SH-SY5Y (cell line): ENCODE results near the gene MGP.

Experiments
- GATA2 ChIP-seq: IDR thresholded peaks from 2 replicates; pipeline ENCODE4 v1.6.1; 2011; ENCODE audit warnings: mild to moderate bottlenecking, low read depth, low read length
- GATA3 ChIP-seq: IDR thresholded peaks from 2 replicates; pipeline ENCODE4 v1.6.1; 2011; ENCODE audit warnings: low read depth, mild to moderate bottlenecking, low read length, moderate library complexity

Gene MGP

DNA sequence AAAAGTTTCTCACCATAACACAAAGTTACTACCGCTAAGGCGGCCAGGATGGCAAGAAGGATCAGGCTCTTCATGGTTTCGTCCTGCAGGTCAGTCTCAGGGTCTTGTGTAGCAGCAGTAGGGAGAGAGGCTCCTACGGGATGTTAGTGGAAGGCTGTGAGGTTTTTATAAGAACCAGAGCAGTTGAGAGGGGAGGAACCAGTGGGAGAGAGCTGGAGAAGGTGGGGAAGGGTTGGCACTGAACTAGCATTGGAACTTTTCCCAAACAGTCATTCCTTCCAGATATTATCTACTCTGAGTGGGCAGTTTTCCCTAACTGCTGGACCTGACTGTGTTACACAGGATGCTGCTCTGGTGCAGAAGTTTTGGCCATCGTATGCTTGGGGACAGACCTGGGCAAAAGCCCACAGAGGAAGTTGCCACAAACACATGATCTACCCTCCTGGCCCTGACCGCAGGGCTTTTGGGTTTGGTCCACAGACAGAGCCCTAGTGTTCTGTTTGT, at the start of gene MGP:
Gene MGP (minus strand): TSS at position 137 of the 504 bp plus-strand sequence. CDS start 63 bp downstream, at position 74.
- TF ChIP-seq GATA2 (no peak), GATA3 (no peak)

DNA sequence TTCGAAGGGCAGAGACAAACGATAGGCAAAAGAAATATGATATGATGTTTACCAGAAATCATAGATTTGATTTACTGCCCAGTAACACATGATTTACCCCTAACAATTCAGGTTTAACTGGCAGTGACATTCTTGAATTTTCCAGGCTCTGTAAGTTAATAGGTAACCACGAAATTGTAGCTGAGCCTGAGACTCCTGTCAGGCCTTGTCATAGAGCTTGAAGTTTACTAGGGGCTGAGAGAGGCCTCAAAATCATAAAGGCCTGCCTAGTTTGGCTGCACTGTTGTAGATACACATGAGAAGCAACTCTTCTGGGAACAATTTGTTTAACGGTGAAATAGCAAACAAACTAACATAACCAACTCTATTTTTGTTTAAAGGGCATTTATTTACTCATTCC, 49.4 kb upstream of the MGP start:
- TF ChIP-seq GATA3 = no peak
- no peak for TF ChIP-seq GATA2

DNA sequence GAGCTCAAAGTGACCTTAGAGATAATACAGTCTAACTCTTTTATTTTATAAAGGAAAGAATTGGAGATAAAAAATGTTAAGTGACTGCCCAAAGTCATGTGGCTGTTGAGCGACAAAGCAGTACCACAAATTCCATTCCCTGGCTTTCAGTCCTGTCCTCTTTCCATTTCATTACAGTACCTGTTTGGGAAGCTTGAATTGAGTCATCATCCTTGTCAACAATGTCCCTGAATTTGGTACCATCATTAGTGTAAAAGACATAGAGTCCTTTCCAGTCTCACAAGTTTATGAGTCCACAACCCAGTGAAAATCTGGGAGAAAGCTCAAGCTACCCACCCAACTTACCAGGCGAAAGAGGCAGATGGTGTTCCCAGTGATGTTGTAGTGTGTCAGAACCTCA, 48.9 kb upstream of the MGP start:
- TF ChIP-seq GATA2 (no peak), GATA3 (no peak)

DNA sequence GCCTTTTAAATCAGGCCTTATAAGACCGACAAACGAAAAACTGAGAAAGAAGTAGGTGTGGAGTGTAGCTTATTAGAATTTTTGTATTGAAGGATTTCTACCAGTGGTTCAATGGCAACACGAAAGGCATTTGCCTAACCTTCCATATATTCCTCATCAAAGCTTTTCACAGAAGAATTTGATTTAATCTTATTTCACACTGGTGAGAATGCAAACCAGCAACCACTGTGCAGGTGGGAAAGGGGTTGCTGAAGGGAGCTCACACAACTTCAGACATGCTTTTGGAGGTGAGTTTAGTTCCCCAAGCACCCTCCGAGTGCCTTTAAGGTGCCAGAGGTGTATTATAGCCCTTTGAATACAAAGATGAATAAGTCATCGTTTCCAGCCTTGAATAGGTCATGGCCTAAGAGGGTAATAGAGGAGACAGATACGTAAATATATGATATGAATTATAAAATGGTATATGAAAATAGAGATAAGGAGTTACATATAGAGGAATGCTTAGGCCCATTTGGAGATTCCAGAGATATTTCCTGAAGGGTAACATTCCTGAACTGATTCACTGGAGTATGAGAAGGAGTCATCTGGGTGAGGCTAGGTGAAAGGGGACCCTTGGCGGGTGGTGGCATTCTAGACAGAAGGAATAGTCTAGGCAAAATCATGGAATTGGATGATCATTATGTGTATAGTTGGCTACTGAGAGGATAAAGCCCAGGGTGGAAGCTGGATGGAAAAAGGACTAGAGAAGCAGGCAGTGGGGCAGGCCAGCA, 46.3 kb upstream of the MGP start:
- TF ChIP-seq GATA2 (no peak), GATA3 (no peak)

DNA sequence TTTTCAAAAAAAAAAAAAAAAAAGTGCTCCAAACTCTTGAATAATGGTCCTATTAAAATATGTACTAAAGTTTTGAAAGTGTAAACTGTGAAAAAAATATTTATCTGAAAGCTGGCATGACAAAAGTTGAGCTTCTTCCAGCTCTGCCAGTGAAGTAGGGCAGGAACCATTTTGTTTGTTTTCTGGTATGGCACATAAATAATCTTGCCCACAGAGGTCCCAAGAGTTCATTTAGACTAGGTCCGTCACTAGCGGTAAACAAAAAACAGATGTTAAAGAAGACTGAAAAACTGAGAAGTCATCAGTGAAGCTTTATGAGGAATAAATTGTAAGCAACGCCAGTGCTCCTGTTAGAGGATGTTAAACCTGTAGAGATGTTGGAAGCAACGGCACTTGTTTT, 45.7 kb upstream of the MGP start:
- TF ChIP-seq GATA2 (no peak), GATA3 (no peak)

DNA sequence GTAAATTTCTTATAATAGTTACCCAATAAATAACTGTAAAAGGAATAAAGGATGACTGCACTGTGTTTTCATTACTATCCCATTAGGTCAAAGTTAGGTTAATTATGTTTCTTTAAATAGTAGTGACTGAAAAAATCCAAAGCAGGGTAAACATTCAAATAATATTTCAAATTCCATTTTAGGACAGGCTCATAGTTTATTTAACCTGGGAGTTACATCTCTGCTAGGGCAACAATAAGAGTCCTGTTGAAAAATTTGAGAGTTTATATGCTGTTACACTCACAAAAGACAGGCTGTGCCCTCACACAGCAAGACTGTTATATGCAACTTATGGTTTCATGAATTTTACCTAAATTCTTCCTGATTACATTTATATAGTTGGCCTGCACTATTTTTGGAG, 44.6 kb upstream of the MGP start:
- TF ChIP-seq GATA3 (no peak), GATA2 (no peak)

DNA sequence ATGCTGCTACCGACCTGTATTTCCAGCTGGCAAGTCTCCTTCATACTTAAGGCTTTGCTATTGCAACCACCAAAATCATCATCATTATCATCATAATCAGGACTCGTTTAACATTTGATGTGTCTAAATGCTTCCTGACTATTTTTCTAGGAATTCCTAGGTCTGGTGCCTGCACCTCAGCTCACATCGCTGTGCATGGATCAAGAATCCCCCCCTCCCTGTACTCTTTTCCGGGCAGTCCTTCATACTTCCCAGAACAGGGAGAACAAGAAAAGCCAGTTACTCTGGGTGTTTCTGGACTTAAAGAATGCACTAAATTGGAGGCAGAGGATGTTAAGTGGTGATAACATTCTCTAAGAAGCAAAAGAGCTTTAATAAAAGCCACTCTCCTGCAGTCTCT, 43.3 kb upstream of the MGP start:
- no peak for TF ChIP-seq GATA3
- TF ChIP-seq GATA2 = no peak

DNA sequence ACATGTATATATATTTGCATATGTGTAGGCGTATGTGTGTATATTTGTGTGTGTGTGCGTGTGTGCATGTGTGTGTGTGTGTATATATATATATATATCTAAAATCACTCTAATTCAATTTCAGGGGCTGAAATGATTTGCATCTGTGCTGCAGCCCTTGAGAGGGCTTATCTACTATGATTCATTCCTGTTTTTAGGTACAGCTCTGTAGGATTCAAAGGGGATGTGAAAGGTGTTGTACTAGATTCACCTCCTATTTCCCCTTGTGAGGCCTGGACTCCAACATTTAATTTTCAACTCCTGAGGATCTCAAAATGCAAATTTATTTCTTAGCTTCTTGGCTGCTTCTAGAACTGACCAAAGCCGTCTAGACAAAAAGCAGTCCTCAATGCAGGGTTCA, 41.6 kb upstream of the MGP start:
- no peak for TF ChIP-seq GATA2
- no peak for TF ChIP-seq GATA3

DNA sequence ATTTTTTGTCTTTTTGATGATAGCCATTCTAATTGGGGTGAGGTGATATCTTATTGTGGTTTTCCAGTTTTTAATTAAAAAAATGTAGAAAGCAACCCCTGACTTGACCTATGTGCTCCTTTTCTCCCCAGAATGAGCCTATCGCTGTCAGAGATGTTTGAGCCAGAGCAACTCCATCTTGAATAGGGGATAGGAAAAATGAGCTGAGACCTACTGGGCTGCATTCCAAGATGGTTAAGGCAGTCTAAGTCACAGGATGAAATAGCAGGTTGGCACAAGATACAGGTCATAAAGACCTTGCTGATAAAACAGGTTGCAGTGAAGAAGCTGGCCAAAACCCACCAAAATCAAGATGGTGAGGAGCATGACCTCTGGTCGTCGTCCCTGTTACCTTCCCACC, 38.9 kb upstream of the MGP start:
- TF ChIP-seq GATA3 = no peak
- no peak for TF ChIP-seq GATA2

DNA sequence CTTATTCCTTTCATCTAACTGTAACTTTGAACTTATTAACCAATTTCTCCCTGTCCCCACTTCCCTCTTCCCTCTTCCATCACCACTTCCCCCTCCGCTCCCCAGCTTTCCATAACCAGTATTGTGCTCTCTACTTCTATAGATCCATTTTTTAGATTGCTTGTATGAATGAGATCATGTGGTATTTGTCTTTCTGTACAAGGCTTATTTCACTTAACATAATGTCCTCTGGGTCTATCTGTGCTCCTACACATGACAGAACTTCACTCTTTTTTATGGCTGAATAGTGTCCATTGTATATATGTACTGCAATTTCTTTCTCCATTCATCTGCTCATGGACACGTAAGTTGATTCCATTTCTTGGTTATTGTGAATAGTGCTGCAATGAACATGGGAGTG, 38.3 kb upstream of the MGP start:
- TF ChIP-seq GATA3 (no peak), GATA2 (no peak)

DNA sequence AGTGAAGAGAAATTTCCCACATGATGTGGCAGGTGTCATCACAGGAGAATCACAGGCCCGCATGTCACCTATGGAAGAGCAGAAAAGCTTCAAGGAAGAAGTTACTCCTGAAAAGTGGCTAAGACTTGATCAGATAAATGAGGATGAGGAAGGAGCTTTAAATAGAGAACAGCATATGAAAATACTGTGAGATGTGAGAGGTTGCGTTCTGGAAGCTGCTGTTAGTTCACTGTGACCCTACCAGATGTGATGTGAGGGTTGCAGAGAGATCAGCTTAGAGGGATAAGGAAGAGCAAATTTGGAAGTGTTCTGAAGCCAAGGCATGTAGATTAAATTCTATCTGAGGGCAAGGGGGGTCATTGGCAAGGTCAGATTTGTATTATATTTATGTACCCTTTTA, 35.6 kb upstream of the MGP start:
- TF ChIP-seq GATA3 (no peak), GATA2 (no peak)

DNA sequence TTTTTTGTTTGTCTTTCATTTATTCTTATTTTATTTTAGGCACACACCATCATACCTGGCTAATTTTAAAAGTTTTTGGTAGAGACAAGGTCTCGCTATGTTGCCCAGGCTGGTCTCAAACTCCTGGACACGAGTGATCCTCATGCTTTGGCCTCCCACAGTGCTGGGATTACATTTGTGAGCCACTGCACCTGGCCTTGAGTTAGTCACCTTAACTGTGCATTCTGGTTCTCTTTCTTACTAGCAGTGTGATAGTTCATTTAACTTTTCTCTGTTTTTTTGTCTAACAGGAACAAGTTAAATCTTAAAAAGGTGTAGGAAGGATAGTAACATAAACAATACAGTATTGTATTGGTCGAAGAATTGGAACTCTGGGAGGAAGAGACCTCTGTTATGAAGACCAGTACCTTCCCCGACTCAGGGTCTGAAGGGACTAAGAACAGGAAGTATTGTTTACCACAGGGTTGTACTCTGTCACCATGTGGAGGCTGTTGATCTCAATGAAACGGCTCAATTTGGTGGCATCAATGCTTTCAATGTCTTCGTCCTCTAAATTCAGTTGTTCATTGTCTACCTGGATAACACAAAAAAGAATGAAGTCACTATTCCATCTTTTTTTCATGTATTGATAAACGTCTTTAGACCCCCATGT, 34.9 kb upstream of the MGP start:
- TF ChIP-seq GATA3 (no peak), GATA2 (no peak)

DNA sequence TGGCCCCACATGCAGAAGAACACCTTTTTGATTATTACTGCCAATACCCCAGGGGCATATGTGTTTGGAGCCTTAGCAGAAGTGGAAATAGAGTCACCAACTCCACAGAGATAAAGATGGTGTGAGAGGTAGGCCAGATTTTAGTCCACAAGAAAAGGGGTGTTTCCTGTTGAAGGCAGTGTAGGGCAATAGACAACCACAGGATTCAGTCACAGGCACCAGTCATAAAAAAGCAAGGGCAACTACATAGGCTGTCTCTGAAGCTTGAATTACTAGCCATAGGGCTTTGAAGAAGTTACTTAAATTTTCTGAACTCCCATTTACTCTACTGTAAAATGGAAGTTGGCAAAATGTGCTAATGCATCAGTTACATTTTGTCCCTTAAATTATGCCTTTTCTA, 33.8 kb upstream of the MGP start:
- no peak for TF ChIP-seq GATA2
- TF ChIP-seq GATA3 = no peak

DNA sequence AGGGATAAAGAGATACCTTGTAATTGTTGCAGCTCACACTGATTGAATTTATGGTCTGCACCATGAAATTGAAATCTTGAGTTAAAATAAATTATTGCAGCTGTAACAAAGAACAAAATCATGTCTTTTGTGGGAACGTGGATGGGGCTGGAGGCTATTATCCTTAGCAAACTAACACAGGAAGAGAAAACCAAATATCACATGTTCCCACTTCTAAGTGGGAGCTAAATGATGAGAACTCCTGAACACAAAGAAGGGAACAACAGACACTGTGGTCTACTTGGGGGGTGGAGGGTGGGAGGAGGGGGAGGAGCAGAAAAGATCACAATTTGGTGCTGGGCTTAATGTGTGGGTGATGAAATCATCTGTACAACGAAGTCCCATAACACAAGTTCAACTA, 30.1 kb upstream of the MGP start:
- TF ChIP-seq GATA3 = no peak
- TF ChIP-seq GATA2 = no peak

DNA sequence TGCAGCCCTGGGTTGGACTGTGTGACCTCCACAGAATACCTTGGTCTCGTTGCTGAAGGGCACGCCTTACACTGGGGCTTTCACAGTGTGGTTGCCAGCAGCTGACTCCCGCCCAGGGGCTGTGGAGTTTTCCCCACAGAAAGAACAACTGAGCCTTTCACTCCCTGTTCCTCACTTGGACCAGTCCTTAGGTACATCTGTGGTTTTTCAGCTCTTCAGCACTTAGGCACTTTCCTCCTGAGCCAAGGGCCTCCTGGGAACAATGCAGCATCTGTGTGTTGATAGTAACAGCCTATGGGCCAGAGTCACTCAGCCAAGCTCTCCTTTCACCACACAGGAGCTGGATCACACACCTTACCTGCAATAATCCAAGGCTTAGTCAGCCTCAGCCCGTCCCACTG, 27.7 kb upstream of the MGP start:
- TF ChIP-seq GATA2 (no peak), GATA3 (no peak)
